SK-N-SH (cell line): ENCODE measurements around the gene ABCC3.

ENCODE experiments used
- CTCF ChIP-seq: fragments of 200-600 bp; sonication (generic); IDR thresholded peaks from 2 replicates; pipeline ENCODE4 v1.6.1; 2017; ENCODE audit warnings: antibody characterized with exemption, mild to moderate bottlenecking, moderate library complexity
- EZH2phosphoT487 ChIP-seq: fragments of 200-600 bp; sonication (generic); IDR thresholded peaks from 2 replicates; pipeline ENCODE4 v1.6.1; 2017; ENCODE audit warnings: low read depth, mixed run types, mild to moderate bottlenecking, antibody characterized with exemption, moderate library complexity, borderline replicate concordance
- GABPA ChIP-seq: IDR thresholded peaks from 2 replicates; pipeline ENCODE4 v1.4.0; 2012; ENCODE audit warnings: low read depth, mild to moderate bottlenecking
- MAX ChIP-seq: IDR thresholded peaks from 2 replicates; pipeline ENCODE4 v1.4.0; 2012; ENCODE audit warnings: low read depth
- POLR2AphosphoS5 ChIP-seq: IDR thresholded peaks from 2 replicates; pipeline ENCODE4 v1.6.1; 2012; ENCODE audit warnings: low read depth, low read length
- REST ChIP-seq: IDR thresholded peaks from 2 replicates; pipeline ENCODE4 v1.6.1; 2012; ENCODE audit warnings: mild to moderate bottlenecking, low read depth, low read length, moderate library complexity
- SIN3A ChIP-seq: IDR thresholded peaks from 2 replicates; pipeline ENCODE4 v1.6.1; 2012; ENCODE audit warnings: low read depth, mild to moderate bottlenecking, low read length, moderate library complexity, borderline replicate concordance
- TAF1 ChIP-seq: IDR thresholded peaks from 2 replicates; pipeline ENCODE4 v1.6.1; 2012; ENCODE audit warnings: low read depth, mild to moderate bottlenecking, low read length, moderate library complexity, borderline replicate concordance
- USF1 ChIP-seq: IDR thresholded peaks from 2 replicates; pipeline ENCODE4 v1.4.0; 2012; ENCODE audit warnings: low read depth, borderline replicate concordance
- YY1 ChIP-seq: IDR thresholded peaks from 2 replicates; pipeline ENCODE4 v1.4.0; 2012; ENCODE audit warnings: low read depth, mild to moderate bottlenecking
- ZBTB33 ChIP-seq: IDR thresholded peaks from 2 replicates; pipeline ENCODE4 v1.4.0; 2012; ENCODE audit warnings: low read depth, borderline replicate concordance

GRCh38 chr17:50634224-50634914, at the start of gene ABCC3:
- TF ChIP-seq REST, result no peak
- no peak for TF ChIP-seq CTCF
- TF ChIP-seq EZH2phosphoT487, result no peak
- no peak for TF ChIP-seq ZBTB33
- no peak for TF ChIP-seq YY1
- TF ChIP-seq POLR2AphosphoS5, result peak; percentile 38
- TF ChIP-seq GABPA, result no peak
- no peak for TF ChIP-seq SIN3A
- TF ChIP-seq USF1, result no peak
- no peak for TF ChIP-seq TAF1
- TF ChIP-seq MAX, result no peak; the same call in 1 of the 2 replicates
